Nucleus accumbens (tissue), 56 donors: Measurements from ENCODE around the gene SEC14L2.

Experiments used
- DNase-seq, 56 donors: peaks; one replicate each; lab custom pipeline; 2025; lab: John Stamatoyannopoulos, UW

SEC14L2 gene

GRCh38 chr22:30373331-30374325 is 23.2 kb upstream of the SEC14L2 start:
- peak in 6 of 56 donors; percentile 6 to 31 (median 15) for DNase-seq

- DNase-seq = no peak
Observed at GRCh38 chr22:30375312-30375849, 21.4 kb upstream of the SEC14L2 start.

GRCh38 chr22:30380011-30380410 is 16.8 kb upstream of the SEC14L2 start:
- no peak for DNase-seq

- no peak for DNase-seq
Observed at GRCh38 chr22:30381264-30381663, 15.6 kb upstream of the SEC14L2 start.

GRCh38 chr22:30382340-30382739 is 14.5 kb upstream of the SEC14L2 start:
- DNase-seq = no peak

- no peak for DNase-seq
Observed at GRCh38 chr22:30383061-30383460, 13.8 kb upstream of the SEC14L2 start.

- no peak for DNase-seq
Observed at GRCh38 chr22:30385942-30386341, 10.9 kb upstream of the SEC14L2 start.

- peak in 1 of 56 donors; percentile 37 for DNase-seq
Observed at GRCh38 chr22:30386608-30386959, 10.2 kb upstream of the SEC14L2 start.

GRCh38 chr22:30386960-30387827 is 9.6 kb upstream of the SEC14L2 start, which contains the start of gene RNF215:
TSS of gene RNF215 (minus strand) at chr22:30387411. CDS start at chr22:30387313, 98 bp downstream.
- peak in 54 of 56 donors; percentile 22 to 88 (median 67) for DNase-seq

GRCh38 chr22:30390974-30391691 is 5.7 kb upstream of the SEC14L2 start:
- peak in 54 of 56 donors; percentile 10 to 83 (median 55) for DNase-seq

- peak in 5 of 56 donors; percentile 10 to 36 (median 25) for DNase-seq
Observed at GRCh38 chr22:30392661-30393321, 4.0 kb upstream of the SEC14L2 start.

- no peak for DNase-seq
Observed at GRCh38 chr22:30393322-30393680, 3.5 kb upstream of the SEC14L2 start.

GRCh38 chr22:30393885-30394284 is 2.9 kb upstream of the SEC14L2 start:
- no peak for DNase-seq

- peak in 2 of 56 donors; percentile 46 to 52 for DNase-seq
Observed at GRCh38 chr22:30397656-30398635, 1.1 kb downstream of the SEC14L2 start.

- DNase-seq = no peak
Observed at GRCh38 chr22:30398685-30399680, 2.2 kb downstream of the SEC14L2 start.

GRCh38 chr22:30399718-30400117 is 2.9 kb downstream of the SEC14L2 start:
- DNase-seq = no peak

- no peak for DNase-seq
Observed at GRCh38 chr22:30400159-30400558, 3.3 kb downstream of the SEC14L2 start.
